ENCODE data around the gene C11orf54. TPM values are rescaled to one million over a fixed set of nuclear protein-coding genes. Genes with fewer than 3 reads are reported as not detected.
"Not testable (repeated sequence)": the region's sequence is repeated elsewhere in the genome, so short reads cannot be mapped to it uniquely, and the experiment has no call there.

C11orf54 gene
- total RNA-seq, 2 experiments from 2014 or later, result 17.0 to 18.9 TPM

DNA sequence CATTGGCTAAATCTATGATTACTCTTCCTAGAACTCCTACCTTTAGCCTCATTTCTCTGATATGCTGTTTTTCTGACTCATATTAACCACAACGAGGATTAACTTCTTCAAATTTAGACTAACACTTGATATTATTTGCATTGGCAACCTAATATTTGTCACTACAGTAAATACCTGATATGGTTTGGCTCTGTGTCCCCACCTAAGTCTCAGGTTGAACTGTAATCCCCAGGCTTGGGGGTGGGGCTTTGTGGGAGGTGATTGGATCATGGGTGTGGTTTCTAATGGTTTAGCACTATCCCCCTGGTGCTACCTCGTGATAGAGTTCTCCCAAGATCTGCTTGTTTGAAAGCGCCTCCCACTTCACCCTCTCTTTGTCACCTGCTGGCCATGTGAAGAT lies 25.5 kb downstream of the C11orf54 start:
- POLR2A ChIA-PET, result no interaction called here
- TF ChIP-seq, protein P1, sequence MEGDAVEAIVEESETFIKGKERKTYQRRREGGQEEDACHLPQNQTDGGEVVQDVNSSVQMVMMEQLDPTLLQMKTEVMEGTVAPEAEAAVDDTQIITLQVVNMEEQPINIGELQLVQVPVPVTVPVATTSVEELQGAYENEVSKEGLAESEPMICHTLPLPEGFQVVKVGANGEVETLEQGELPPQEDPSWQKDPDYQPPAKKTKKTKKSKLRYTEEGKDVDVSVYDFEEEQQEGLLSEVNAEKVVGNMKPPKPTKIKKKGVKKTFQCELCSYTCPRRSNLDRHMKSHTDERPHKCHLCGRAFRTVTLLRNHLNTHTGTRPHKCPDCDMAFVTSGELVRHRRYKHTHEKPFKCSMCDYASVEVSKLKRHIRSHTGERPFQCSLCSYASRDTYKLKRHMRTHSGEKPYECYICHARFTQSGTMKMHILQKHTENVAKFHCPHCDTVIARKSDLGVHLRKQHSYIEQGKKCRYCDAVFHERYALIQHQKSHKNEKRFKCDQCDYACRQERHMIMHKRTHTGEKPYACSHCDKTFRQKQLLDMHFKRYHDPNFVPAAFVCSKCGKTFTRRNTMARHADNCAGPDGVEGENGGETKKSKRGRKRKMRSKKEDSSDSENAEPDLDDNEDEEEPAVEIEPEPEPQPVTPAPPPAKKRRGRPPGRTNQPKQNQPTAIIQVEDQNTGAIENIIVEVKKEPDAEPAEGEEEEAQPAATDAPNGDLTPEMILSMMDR (IDR thresholded peaks at IDR 0.05), result no peak

DNA sequence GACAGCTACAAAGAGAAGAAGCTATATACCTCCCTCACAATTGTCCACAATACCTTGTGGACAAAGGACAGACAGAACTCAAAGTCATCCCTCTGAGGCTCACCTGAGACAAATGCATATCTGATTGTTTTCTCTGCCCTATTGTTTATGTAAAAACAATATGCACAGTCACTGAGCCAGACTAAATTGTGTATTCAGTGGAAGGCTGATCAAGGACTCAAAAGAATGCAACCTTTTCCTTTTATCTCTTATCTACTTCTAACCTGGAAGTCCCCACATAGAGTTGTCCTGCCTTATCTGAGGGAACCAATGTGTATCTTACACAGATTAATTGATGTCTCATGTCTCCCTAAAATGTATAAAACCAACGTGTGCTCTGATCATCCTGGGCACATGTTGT lies 28.7 kb downstream of the C11orf54 start:
- POLR2A ChIA-PET, result interaction anchor here (2.8 kb wide), 1 partner anchor 14 kb away, joined by 11 read pairs; the partner anchor contains the start of gene MED17
- Mint-ChIP-seq H3K36me3 (ENCODE audit: low read depth) (peaks cover 8% of the 10 kb centered on the region), H3K9me3 (peaks cover 2% of the 10 kb centered on the region), H3K27me3 (no peaks in the 10 kb centered on the region), H3K27ac (no peak overlapping the region), H3K4me3 (no peak overlapping the region), H3K4me1 (ENCODE audit: low read depth) (no peaks in the 10 kb centered on the region)
- TF ChIP-seq, protein P1 (IDR thresholded peaks at IDR 0.05), result no peak
- intact Hi-C loops (cut with micrococcal nuclease), result no loop called here
- CTCF ChIA-PET, result interaction anchor here (1.7 kb wide), 1 partner anchor 13 kb away, joined by 8 read pairs; no protein-coding TSS in a partner anchor
- DNase-seq (no peak), ATAC-seq (no peak)

More for the DNA sequence above, 25.5 kb downstream of the C11orf54 start:
- no peak for ATAC-seq
- intact Hi-C loops (cut with micrococcal nuclease), result no loop called here
- Mint-ChIP-seq H3K36me3 (ENCODE audit: low read depth) (peaks cover 9% of the 10 kb centered on the region), H3K4me1 (ENCODE audit: low read depth) (no peaks in the 10 kb centered on the region), H3K4me3 (no peak overlapping the region), H3K9me3 (peaks cover 2% of the 10 kb centered on the region), H3K27me3 (no peaks in the 10 kb centered on the region), H3K27ac (no peak overlapping the region)
- CTCF ChIA-PET, result no interaction called here
- DNase-seq, result no peak

DNA sequence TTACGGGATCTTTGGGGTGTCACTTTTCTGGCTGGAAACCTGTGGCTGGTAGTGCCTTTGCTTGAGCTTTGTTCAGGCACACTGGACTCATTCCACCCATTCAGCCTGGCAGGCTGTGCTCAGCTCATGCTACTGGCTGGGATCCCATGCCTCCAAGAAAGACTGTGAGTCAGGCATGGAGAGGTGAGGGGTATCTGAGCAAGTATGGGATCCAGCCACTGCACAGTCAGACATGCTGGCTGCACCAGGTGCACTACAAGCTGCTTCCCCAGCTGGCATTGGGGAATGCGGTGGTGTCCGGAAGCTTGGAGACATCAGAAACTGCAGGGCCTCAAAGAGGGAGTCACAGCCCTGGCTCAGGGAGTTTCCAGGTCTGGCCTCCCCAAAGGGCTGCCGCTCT lies 30.7 kb downstream of the C11orf54 start:
- Mint-ChIP-seq H3K4me1 (ENCODE audit: low read depth) (no peaks in the 10 kb centered on the region), H3K4me3 (no peak overlapping the region), H3K27me3 (no peaks in the 10 kb centered on the region), H3K36me3 (ENCODE audit: low read depth) (peaks cover 4% of the 10 kb centered on the region), H3K27ac (no peak overlapping the region), H3K9me3 (no peaks in the 10 kb centered on the region)
- TF ChIP-seq, protein P1 (IDR thresholded peaks at IDR 0.05), result no peak
- ChIA-PET POLR2A (interaction anchor here (1.2 to 3.9 kb wide), 3 partner anchors 10 to 31 kb away, joined by 4 to 10 read pairs (median 6); partner anchors contain the start of genes C11orf54, MED17 and TAF1D), CTCF (interaction anchor here (1.0 kb wide), 1 partner anchor 29 kb away, joined by 4 read pairs; no protein-coding TSS in a partner anchor)
- ATAC-seq (no peak), DNase-seq (no peak)
- intact Hi-C loops (cut with micrococcal nuclease), result no loop called here

DNA sequence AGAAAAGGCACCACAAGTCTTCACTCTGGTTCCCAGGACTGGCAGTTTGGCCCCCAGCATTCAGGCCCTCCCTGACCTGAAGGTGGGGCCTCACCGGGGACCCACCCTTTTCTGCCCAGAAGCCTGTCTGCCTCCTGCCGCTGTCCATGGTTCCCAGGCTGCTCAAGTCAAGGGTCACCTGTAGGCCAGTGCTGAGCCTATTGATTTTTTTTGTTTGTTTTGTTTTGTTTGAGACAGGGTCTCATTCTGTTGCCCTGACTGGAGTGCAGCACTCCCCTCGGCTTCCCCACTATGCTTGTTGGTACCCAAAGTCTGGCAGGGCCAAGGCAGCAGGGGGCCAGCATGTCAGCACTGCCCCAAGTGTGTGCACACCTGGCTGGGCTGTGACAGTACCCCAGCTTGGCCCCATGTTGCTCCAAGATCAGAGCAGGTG lies 31.6 kb downstream of the C11orf54 start:
- no peaks in the 10 kb centered on the region for H3K27me3 Mint-ChIP-seq
- no peak for ATAC-seq
- intact Hi-C loops (cut with micrococcal nuclease), result no loop called here
- TF ChIP-seq, protein P1 (IDR thresholded peaks at IDR 0.05), result no peak
- no peak overlapping the region for H3K4me3 Mint-ChIP-seq
- peaks cover 4% of the 10 kb centered on the region for H3K36me3 Mint-ChIP-seq (ENCODE audit: low read depth)
- H3K27ac Mint-ChIP-seq, result no peak overlapping the region
- no peaks in the 10 kb centered on the region for H3K4me1 Mint-ChIP-seq (ENCODE audit: low read depth)
- ChIA-PET CTCF (no interaction called here), POLR2A (interaction anchor here (1.2 to 3.9 kb wide), 2 partner anchors 11 kb away, joined by 4 to 10 read pairs; partner anchors contain the start of gene MED17)
- DNase-seq, result no peak
- H3K9me3 Mint-ChIP-seq, result no peaks in the 10 kb centered on the region

DNA sequence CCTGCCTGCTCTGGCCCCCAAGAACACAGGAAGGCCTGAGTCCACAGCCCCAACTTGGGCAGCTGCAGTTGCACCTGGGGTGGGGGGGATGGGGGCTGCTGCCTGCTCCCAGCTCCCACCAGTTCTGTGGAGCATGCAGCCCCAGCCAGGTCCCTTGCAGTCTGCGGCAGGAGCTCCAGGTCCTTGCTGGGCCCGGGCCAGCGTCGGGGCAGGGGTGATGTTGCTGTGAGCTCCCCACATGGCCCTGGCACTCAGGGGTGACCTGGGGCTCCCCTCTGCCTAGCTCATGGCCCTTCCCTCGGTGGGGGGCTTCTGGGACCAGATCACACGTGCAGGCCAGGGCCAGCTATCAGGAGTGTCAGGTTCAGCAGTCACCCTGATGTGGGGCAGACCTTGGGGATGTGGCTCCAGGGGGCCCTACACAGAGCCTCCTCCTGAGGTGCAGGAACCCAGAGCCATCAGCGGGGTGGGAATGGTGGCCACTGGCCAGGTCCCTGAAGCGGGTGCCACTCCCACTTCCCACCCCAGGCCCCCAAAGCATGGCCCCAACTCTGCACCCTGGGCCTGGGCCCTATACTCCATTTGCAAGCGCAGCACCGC lies 32.2 kb downstream of the C11orf54 start:
- Mint-ChIP-seq H3K27me3 (no peaks in the 10 kb centered on the region), H3K4me3 (no peak overlapping the region), H3K36me3 (ENCODE audit: low read depth) (peaks cover 4% of the 10 kb centered on the region), H3K9me3 (no peaks in the 10 kb centered on the region), H3K27ac (no peak overlapping the region), H3K4me1 (ENCODE audit: low read depth) (no peaks in the 10 kb centered on the region)
- intact Hi-C loops (cut with micrococcal nuclease), result no loop called here
- no peak for ATAC-seq
- ChIA-PET CTCF (interaction anchor here (1.1 kb wide), 1 partner anchor 31 kb away, joined by 3 read pairs; no protein-coding TSS in a partner anchor), POLR2A (interaction anchor here (3.9 kb wide), 1 partner anchor 10 kb away, joined by 10 read pairs; the partner anchor contains the start of gene MED17)
- no peak for DNase-seq
- TF ChIP-seq, protein P1 (IDR thresholded peaks at IDR 0.05), result no peak

DNA sequence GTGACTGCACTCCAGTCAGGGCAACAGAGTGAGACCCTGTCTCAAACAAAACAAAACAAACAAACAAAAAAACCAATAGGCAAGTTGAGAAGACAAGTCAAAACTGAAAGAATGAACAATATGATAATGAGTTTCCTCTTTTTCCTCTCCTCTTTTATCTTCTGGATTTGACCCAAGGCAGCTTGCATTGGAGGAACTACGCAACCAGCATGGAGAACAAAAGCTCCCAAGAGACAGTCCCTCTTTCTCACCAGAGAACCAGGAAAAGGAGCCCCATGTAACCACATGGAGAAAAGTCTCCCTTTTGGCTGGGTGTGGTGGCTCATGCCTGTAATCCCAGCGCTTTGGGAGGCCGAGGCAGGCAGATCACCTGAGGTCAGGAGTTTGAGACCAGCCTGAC lies 33.1 kb downstream of the C11orf54 start:
- ChIA-PET CTCF (interaction anchor here (1.1 kb wide), 1 partner anchor 32 kb away, joined by 3 read pairs; no protein-coding TSS in a partner anchor), POLR2A (interaction anchor here (0.6 to 3.9 kb wide), 2 partner anchors 9 to 48 kb away, joined by 3 to 10 read pairs; partner anchors contain the start of gene MED17)
- H3K4me3 Mint-ChIP-seq; H3K36me3 Mint-ChIP-seq (ENCODE audit: low read depth); intact Hi-C loops (cut with micrococcal nuclease); H3K4me1 Mint-ChIP-seq (ENCODE audit: low read depth); ATAC-seq; H3K27me3 Mint-ChIP-seq; DNase-seq; H3K9me3 Mint-ChIP-seq; H3K27ac Mint-ChIP-seq: not testable (repeated sequence)
